D721Med (cell line): ENCODE data around the gene MGMT.

ENCODE experiments used
- DNase-seq: peaks from one replicate; pipeline ENCODE4 v3.0.0; 2011; ENCODE audit warnings: low spot score; ENCODE audit not compliant: insufficient read length
- FAIRE-seq: peaks from 2 replicates; lab custom pipeline; 2011; peaks lifted over from hg19 to GRCh38; lab: Jason Lieb, UNC
- TF ChIP-seq, protein P1 (sequence below): IDR thresholded peaks from 2 replicates; pipeline ENCODE4 v1.5.1; 2012; ENCODE audit warnings: mild to moderate bottlenecking, control low read depth; ENCODE audit not compliant: insufficient read depth; ENCODE audit errors: missing control alignments

MGMT gene

DNA sequence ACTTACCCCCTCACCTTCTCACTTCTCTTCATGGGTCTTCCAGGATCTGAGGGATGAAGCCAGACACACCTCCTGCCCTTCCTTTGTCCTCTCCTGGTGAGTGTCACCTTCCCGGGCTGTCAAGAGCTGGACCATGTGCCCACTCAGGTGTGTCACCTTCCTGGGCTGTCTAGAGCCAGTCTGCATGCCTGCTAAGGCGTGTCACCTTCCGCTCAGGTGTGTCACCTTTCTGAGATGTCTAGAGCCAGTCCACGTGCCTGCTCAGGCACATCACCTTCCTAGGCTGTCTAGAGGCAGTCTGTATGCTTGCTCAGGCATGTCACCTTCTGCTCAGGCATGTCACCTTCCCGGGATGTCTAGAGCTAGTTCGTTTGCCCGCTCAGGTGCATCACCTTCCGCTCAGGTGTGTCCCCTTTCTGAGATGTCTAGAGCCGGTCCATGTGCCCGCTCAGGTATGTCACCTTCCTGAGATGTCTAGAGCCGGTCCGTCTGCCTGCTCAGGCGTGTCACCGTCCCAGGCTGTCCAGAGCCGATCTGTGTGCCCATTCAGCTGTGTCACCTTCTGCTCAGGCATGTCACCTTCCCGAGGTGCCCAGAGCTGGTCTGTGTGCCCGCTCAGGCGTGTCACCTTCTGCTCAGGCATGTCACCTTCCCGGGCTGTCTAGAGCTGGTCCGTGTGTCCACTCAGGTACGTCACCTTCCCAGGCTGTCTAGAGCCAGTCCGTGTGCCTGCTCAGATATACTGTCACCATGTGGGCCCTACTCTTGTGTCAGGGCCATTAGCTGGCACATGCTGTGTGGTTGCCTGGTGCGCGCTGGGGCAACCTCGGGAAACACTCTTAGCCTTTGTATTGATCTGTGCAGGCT lies 251.7 kb downstream of the MGMT start:
- DNase-seq (no peak), FAIRE-seq (no peak)
- TF ChIP-seq, protein P1, sequence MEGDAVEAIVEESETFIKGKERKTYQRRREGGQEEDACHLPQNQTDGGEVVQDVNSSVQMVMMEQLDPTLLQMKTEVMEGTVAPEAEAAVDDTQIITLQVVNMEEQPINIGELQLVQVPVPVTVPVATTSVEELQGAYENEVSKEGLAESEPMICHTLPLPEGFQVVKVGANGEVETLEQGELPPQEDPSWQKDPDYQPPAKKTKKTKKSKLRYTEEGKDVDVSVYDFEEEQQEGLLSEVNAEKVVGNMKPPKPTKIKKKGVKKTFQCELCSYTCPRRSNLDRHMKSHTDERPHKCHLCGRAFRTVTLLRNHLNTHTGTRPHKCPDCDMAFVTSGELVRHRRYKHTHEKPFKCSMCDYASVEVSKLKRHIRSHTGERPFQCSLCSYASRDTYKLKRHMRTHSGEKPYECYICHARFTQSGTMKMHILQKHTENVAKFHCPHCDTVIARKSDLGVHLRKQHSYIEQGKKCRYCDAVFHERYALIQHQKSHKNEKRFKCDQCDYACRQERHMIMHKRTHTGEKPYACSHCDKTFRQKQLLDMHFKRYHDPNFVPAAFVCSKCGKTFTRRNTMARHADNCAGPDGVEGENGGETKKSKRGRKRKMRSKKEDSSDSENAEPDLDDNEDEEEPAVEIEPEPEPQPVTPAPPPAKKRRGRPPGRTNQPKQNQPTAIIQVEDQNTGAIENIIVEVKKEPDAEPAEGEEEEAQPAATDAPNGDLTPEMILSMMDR, result no peak

GRCh38 chr10:129719415-129719739 lies 252.3 kb downstream of the MGMT start:
- DNase-seq (no peak), FAIRE-seq (no peak)
- TF ChIP-seq, protein P1, result no peak

DNA sequence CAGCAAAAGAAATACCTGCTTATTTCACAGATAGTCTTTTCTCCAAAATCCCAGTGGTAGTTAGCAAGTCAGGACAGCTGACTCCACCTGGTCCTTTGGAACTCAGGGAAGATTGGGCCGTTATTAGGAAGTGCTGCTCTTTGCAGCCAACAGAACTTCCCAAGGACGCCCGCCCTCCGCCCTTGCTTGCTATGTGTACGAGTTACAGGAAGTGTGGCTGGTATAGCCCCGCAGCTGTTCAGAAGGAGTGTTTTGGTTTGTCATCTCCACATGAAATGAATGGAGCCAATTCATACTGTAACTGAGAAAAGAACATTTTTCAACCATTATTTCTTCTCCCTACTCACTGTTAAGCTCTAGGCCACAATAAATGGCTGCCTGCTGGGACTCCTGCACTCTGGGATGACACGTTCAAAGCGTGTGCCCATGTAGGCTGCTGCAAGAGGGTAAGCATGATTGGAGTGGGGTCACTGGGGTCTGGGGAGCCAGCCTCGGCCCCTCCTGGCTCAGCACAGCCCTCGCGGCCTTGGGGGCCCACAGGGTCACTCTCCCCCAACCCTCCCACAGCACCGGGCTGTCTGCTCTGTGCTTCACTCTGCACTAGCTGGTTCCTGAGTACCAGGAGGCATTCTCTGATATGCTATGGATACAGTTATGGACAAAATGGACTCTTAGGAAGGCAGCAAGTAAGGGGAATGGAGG lies 253.0 kb downstream of the MGMT start:
- TF ChIP-seq, protein P1, result no peak
- DNase-seq (no peak), FAIRE-seq (no peak)

GRCh38 chr10:129725011-129725410 lies 258.0 kb downstream of the MGMT start:
- DNase-seq (no peak), FAIRE-seq (no peak)

GRCh38 chr10:129725482-129725881 lies 258.4 kb downstream of the MGMT start:
- no peak for FAIRE-seq
- TF ChIP-seq, protein P1, result no peak
- DNase-seq, result no peak

More at GRCh38 chr10:129725011-129725410, 258.0 kb downstream of the MGMT start:
- TF ChIP-seq, protein P1, result no peak

DNA sequence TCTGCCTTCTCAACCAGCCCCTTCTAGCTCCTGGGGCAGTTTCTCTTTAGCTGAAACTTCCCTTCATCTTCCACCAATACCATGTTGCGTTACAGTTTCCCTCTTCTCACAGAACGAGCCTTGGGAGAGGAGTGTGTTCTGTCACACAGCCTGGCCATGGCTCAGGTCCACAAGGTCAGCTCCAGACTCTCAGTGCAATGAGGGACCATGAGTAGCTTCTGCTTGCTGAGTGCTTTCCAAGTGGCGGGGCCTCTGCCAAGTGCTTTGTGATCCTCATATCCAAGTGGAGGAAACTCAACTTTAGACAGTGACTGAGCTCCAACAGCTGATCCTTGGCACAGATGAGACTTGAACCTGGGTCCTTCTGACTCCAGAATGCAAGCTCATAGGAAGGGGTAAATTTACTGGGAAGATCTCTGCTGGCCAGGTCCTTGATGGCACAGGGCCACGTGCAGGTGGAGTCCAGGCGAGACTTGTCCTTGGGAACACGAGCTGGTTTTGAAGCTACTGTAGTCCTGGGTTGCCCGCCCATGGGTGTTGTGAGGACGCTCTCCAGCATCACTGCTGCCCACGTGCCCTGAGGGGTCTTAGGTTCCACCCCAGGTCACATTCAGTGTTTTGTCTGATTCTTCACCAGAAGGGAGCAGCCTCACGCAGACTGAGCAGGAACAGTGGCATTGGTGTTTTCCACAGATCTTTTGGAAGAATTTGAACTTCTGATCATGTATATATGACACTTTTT lies 259.0 kb downstream of the MGMT start:
- DNase-seq, result no peak

More for the DNA sequence above, 259.0 kb downstream of the MGMT start:
- TF ChIP-seq, protein P1, result no peak
- no peak for FAIRE-seq
